Thyroid gland (tissue), 4 donors: ENCODE measurements around the gene PRPF6.

ENCODE experiments used
- CTCF ChIP-seq, 6 experiments: fragments of 200-600 bp in 3 of 6; fragments of 450-650 bp in 3 of 6; sonication (generic) in 3 of 6; IDR thresholded peaks; one replicate each; pipeline ENCODE4 v1.5.1; 2016 to 2019; ENCODE audit warnings: antibody characterized with exemption in 6 of 6, mild to moderate bottlenecking in 2 of 6, inconsistent platforms in 1 of 6, moderate library complexity in 1 of 6
- POLR2A ChIP-seq, 2 donors: fragments of 450-650 bp; IDR thresholded peaks; one replicate each; pipeline ENCODE4 v1.6.1; 2017; ENCODE audit warnings: antibody characterized with exemption in 2 of 2, mild to moderate bottlenecking in 2 of 2, moderate library complexity in 1 of 2

DNA sequence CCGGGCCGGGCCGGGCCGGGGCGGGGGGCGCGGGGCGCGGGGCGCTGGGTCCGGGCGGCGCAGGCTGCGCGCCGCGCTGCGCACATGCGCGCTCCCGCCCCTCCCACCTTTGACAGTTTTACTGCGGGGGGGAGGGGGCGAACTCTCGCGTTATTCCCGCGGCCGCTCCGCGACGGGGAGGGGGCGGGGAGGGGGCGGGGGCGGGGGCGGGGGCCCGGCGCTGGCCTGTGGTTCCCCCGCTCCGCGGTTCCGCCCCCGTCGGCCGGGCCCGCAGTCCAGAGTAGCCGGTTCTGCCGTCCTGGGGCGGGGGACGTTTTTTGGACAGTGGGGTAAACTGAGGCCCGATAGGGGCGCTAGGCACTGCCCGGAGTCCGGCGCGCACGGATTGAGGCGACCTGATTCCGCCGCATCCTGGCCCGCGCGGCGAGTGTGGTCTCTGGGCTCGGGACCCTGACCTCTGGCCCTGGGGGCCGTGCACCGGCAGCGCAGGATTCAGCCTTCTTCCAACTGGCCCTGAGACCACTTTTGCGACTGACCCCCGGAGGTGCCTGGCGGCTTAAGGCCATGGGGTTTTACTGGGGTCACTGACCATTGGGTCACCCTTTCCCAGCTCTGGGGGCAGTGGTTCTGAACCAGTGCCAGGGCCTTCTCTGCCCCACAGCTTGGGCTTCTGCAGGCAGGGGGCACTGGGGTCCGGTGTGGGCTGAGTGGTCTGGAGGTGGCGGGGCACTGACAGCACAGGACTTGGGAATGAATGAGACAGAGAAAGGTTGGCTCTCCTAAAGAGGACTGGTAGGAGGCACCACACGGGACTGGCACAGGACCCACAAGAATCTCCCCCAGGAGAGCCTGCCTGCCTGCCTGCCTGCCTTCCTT lies 10.9 kb upstream of the PRPF6 start, which contains the start of gene ZNF512B:
- TF ChIP-seq CTCF (IDR thresholded peaks at IDR 0.05), result no peak
- TF ChIP-seq POLR2A (IDR thresholded peaks at IDR 0.05), result no peak
